IPS-15b (cell line): ENCODE data around the gene DLGAP4.

Experiments used
- H3K27me3 ChIP-seq: one replicate; pipeline ENCODE4 v1.6.1; 2013; ENCODE audit warnings: low read length; ENCODE audit not compliant: control insufficient read depth, insufficient read depth
- H3K36me3 ChIP-seq: one replicate; pipeline ENCODE4 v1.6.1; 2013; ENCODE audit warnings: low read length; ENCODE audit not compliant: control insufficient read depth, insufficient read depth
- H3K4me1 ChIP-seq: one replicate; pipeline ENCODE4 v1.6.1; 2013; ENCODE audit warnings: mild to moderate bottlenecking, low read length; ENCODE audit not compliant: control insufficient read depth, insufficient read depth
- H3K4me3 ChIP-seq: one replicate; pipeline ENCODE4 v1.5.1; 2013; ENCODE audit warnings: low read depth, low read length
- H3K9ac ChIP-seq: one replicate; pipeline ENCODE4 v1.6.1; 2013; ENCODE audit warnings: low read depth, mild to moderate bottlenecking, low read length
- H3K9me3 ChIP-seq: one replicate; pipeline ENCODE4 v1.6.1; 2013; ENCODE audit warnings: mild to moderate bottlenecking, low read length; ENCODE audit not compliant: control insufficient read depth, insufficient read depth

The DLGAP4 gene

GRCh38 chr20:36305602-36306551, at the start of gene DLGAP4:
Gene DLGAP4, plus strand, starts transcription at chr20:36306339. Its CDS starts 125,379 bp downstream, at chr20:36431718.
- Histone ChIP-seq H3K9ac (no peak within 1 kb of the TSS), H3K27me3 (peaks cover 27% of the 10 kb centered on the region), H3K4me3 (peak within 1 kb of the TSS; percentile 66), H3K9me3 (no peaks in the 10 kb centered on the region), H3K36me3 (no peaks in the 10 kb centered on the region), H3K4me1 (peaks cover 7% of the 10 kb centered on the region)

- peaks cover 7% of the 10 kb centered on the region for H3K4me1 ChIP-seq
- no peaks in the 10 kb centered on the region for H3K27me3 ChIP-seq
- no peak overlapping the region for H3K4me3 ChIP-seq
- no peaks in the 10 kb centered on the region for H3K9me3 ChIP-seq
- H3K36me3 ChIP-seq, result peaks cover 20% of the 10 kb centered on the region
- no peak overlapping the region for H3K9ac ChIP-seq
Observed at GRCh38 chr20:36259177-36260061, 46.7 kb upstream of the DLGAP4 start.

- no peaks in the 10 kb centered on the region for H3K27me3 ChIP-seq
- peaks cover 17% of the 10 kb centered on the region for H3K36me3 ChIP-seq
- no peak overlapping the region for H3K4me3 ChIP-seq
- H3K4me1 ChIP-seq, result peaks cover 7% of the 10 kb centered on the region
- H3K9ac ChIP-seq, result no peak overlapping the region
- H3K9me3 ChIP-seq, result no peaks in the 10 kb centered on the region
Observed at GRCh38 chr20:36260316-36260715, 45.8 kb upstream of the DLGAP4 start.

- Histone ChIP-seq H3K9ac (no peak overlapping the region), H3K4me1 (peaks cover 7% of the 10 kb centered on the region), H3K4me3 (no peak overlapping the region), H3K9me3 (no peaks in the 10 kb centered on the region), H3K36me3 (peaks cover 6% of the 10 kb centered on the region), H3K27me3 (no peaks in the 10 kb centered on the region)
Observed at GRCh38 chr20:36261389-36262105, 44.6 kb upstream of the DLGAP4 start.

GRCh38 chr20:36262440-36262839, 43.7 kb upstream of the DLGAP4 start:
- H3K27me3 ChIP-seq, result no peaks in the 10 kb centered on the region
- H3K36me3 ChIP-seq, result no peaks in the 10 kb centered on the region
- no peaks in the 10 kb centered on the region for H3K9me3 ChIP-seq
- no peak overlapping the region for H3K9ac ChIP-seq
- no peak overlapping the region for H3K4me3 ChIP-seq
- H3K4me1 ChIP-seq, result peaks cover 7% of the 10 kb centered on the region

GRCh38 chr20:36264426-36265246, 41.5 kb upstream of the DLGAP4 start:
- no peaks in the 10 kb centered on the region for H3K27me3 ChIP-seq
- no peaks in the 10 kb centered on the region for H3K9me3 ChIP-seq

GRCh38 chr20:36266189-36266588, 40.0 kb upstream of the DLGAP4 start:
- no peaks in the 10 kb centered on the region for H3K27me3 ChIP-seq
- H3K4me1 ChIP-seq, result no peaks in the 10 kb centered on the region
- no peak overlapping the region for H3K9ac ChIP-seq
- no peaks in the 10 kb centered on the region for H3K36me3 ChIP-seq
- H3K4me3 ChIP-seq, result no peak overlapping the region
- H3K9me3 ChIP-seq, result no peaks in the 10 kb centered on the region

More at GRCh38 chr20:36264426-36265246, 41.5 kb upstream of the DLGAP4 start:
- Histone ChIP-seq H3K9ac (no peak overlapping the region), H3K4me1 (no peaks in the 10 kb centered on the region), H3K4me3 (no peak overlapping the region), H3K36me3 (no peaks in the 10 kb centered on the region)

- Histone ChIP-seq H3K4me1 (no peaks in the 10 kb centered on the region), H3K9ac (no peak overlapping the region), H3K4me3 (no peak overlapping the region), H3K36me3 (no peaks in the 10 kb centered on the region), H3K9me3 (no peaks in the 10 kb centered on the region), H3K27me3 (no peaks in the 10 kb centered on the region)
Observed at GRCh38 chr20:36267605-36268381, 38.3 kb upstream of the DLGAP4 start.

GRCh38 chr20:36268440-36269342, 37.4 kb upstream of the DLGAP4 start:
- Histone ChIP-seq H3K4me1 (no peaks in the 10 kb centered on the region), H3K9ac (no peak overlapping the region), H3K9me3 (no peaks in the 10 kb centered on the region), H3K27me3 (no peaks in the 10 kb centered on the region), H3K36me3 (no peaks in the 10 kb centered on the region), H3K4me3 (no peak overlapping the region)
